Measurements from ENCODE around the gene HMGB1.
A peak's percentile ranks its signal among the peaks of the same experiment; 100 is the strongest.

HMGB1 gene

GRCh38 chr13:30429721-30430694 is 35.7 kb downstream of the HMGB1 start:
- peak; percentile 59 for DNase-seq (ENCODE audit: low read depth)

- DNase-seq (ENCODE audit: low read depth): no peak
Measured at GRCh38 chr13:30429235-30429634, 36.5 kb downstream of the HMGB1 start.

- DNase-seq (ENCODE audit: low read depth): no peak
Measured at GRCh38 chr13:30423891-30424290, 41.8 kb downstream of the HMGB1 start.

GRCh38 chr13:30422054-30422839 is 43.5 kb downstream of the HMGB1 start, which contains the start of gene UBE2L5:
TSS of gene UBE2L5 (plus strand) at chr13:30422493. CDS start at chr13:30427991, 5,498 bp downstream.
- peak; percentile 76 for DNase-seq (ENCODE audit: low read depth)

- peak; percentile 93 for DNase-seq (ENCODE audit: low read depth)
Measured at GRCh38 chr13:30421093-30422053, 44.4 kb downstream of the HMGB1 start.

GRCh38 chr13:30418717-30419459 is 46.8 kb downstream of the HMGB1 start:
- DNase-seq (ENCODE audit: low read depth): peak; percentile 9

GRCh38 chr13:30418075-30418716 is 47.5 kb downstream of the HMGB1 start:
- DNase-seq (ENCODE audit: low read depth): peak; percentile 47

- DNase-seq (ENCODE audit: low read depth): no peak
Measured at GRCh38 chr13:30416471-30416870, 49.3 kb downstream of the HMGB1 start.

- peak; percentile 39 for DNase-seq (ENCODE audit: low read depth)
Measured at GRCh38 chr13:30415430-30416030, 50.2 kb downstream of the HMGB1 start.

- no peak for DNase-seq (ENCODE audit: low read depth)
Measured at GRCh38 chr13:30413842-30414241, 51.9 kb downstream of the HMGB1 start.

- DNase-seq (ENCODE audit: low read depth): no peak
Measured at GRCh38 chr13:30412346-30412745, 53.4 kb downstream of the HMGB1 start.

- no peak for DNase-seq (ENCODE audit: low read depth)
Measured at GRCh38 chr13:30410705-30411125, 55.0 kb downstream of the HMGB1 start.

- DNase-seq (ENCODE audit: low read depth): peak; percentile 47
Measured at GRCh38 chr13:30409886-30410704, 55.6 kb downstream of the HMGB1 start.

- DNase-seq (ENCODE audit: low read depth): peak; percentile 88
Measured at GRCh38 chr13:30408319-30409101, 57.2 kb downstream of the HMGB1 start.

GRCh38 chr13:30406779-30407416 is 58.8 kb downstream of the HMGB1 start:
- no peak for DNase-seq (ENCODE audit: low read depth)

Measured in fibroblast of gingiva (primary cell).